IPS DF 4.7 (cell line): ENCODE data around the gene RPN1.
"Not testable (repeated sequence)": the region's sequence is repeated elsewhere in the genome, so short reads cannot be mapped to it uniquely, and the experiment has no call there.

Experiments
- DNase-seq: peaks from one replicate; pipeline ENCODE4 v3.0.0-alpha.2; 2013; ENCODE audit warnings: low spot score; ENCODE audit errors: extremely low read depth

The RPN1 gene

DNA sequence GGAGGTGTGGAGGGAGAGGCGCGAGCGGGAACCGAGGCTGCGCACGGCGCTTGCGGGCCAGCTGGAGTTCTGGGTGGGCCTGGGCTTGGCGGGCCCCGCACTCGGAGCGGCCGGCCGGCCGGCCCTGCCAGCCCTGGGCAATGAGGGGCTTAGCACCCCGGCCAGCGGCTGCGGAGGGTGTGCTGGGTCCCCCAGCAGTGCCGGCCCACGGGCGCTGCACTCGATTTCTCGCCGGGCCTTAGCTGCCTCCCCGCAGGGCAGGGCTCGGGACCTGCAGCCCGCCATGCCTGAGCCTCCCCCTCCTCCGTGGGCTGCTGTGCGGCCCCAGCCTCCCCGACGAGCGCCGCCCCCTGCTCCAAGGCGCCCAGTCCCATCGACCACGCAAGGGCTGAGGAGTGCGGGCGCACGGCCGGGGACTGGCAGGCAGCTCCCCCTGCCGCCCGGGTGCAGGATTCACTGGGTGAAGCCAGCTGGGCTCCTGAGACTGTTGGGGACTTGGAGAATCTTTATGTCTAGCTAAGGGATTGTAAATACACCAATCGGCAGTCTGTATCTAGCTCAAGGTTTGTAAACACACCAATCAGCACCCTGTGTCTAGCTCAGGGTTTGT lies 2.9 kb upstream of the RPN1 start:
- not testable (repeated sequence) for DNase-seq

DNA sequence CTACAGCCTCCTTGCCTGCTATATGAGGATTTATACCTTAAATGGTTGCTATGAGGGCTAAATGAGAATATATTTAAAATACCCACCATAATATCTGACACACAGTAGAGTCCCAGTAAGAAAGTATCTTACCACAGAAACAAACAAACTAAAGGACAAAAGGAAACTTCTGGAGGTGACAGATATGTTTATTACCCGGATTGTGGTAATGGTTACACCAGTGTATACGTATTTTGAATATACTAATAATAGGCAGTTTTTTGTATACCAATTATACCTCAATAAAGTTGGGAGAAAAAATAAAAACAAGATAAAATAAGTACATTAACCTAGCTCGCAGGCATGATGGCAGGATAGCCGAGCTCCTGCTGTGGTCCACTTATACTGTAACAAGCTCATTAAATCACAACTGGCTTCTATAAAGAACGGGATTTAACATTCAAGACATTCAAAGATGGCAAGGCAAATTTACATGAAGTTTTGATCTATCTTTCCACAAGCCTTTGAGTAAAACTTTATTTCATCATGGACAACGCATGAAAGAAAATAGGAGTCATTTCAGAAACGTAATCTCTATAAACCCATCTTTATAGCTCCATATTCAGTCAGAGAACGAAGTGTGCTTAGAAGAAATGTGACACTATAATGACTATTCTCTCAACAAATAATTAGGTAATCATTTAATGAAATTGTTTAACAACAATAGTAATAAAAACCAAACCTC lies 1.5 kb downstream of the RPN1 start:
- DNase-seq: no peak

DNA sequence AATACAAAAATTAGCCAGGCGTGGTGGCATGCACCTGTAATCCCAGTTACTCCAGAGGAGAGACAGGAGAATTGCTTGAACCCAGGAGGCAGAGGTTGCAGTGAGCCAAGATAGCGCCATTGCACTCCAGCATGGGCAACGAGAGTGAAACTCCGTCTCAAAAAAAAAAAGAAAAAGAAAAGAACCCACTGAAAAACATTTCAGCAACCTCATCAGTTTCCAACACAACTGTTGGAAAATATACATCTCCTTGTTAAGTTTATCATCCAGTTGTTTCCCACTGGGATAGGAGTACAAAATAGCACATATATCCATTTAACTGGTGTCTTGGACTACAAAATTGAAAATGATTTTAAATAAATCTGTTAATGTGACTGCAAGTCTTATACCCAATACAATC lies 2.2 kb downstream of the RPN1 start:
- no peak for DNase-seq

DNA sequence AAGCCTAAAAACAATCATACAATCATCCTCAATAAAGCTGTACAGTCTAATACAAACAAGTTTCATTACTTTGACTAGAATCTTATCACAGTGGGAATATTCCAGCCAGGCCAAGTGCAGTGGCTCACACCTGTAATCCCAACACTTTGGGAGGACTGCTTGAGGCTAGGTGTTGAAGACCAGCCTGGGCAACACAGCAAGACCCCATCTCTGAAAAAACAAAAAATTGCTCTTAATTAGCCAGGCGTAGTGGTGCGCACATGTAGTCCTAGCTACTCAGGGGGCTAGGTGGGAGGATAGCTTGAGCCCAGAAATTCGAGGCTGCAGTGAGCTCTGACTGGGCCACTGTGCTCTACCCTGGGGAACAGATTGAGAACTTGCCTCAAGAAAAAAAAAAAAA lies 3.3 kb downstream of the RPN1 start:
- DNase-seq: no peak

DNA sequence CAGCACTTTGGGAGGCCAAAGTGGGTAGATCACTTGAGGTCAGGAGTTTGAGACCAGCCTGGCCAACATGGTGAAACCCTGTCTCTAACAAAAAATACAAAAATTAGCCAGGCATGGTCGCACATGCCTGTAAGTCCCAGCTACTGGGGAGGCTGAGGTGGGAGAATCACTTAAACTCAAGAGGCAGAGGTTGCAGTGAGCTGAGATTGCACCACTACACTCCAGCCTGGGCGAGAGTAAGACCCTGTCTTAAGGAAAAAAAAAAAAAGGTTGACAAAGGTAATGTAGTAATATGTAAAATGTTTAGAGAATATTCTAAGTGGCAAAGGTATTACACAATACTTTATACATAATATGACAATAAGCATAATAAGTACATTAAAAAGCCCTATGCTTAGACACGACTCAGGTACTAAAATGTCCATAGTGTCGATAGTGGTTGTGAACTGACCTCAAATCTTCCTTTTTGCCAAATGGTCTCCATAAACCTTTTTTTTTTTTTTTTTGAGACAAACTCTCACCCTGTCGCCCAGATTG lies 16.5 kb downstream of the RPN1 start:
- DNase-seq: no peak

DNA sequence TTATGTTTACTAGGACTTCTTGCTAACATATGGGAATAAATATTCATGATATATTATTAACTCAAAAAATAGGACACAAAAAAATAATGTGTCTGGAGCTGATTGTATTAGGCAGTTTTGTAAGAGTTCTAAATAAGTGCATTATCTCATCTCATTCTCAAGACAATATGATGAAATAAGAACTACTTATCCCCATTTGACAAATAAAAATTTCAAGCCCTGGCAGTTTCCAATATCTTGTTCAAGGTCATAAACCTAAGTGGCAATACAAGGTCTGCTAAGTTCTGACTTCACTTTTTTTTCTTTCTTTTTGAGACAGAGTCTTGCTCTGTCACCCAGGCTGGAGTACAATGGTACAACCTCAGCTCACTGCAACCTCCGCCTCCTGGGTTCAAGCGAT lies 18.3 kb downstream of the RPN1 start:
- DNase-seq: no peak

DNA sequence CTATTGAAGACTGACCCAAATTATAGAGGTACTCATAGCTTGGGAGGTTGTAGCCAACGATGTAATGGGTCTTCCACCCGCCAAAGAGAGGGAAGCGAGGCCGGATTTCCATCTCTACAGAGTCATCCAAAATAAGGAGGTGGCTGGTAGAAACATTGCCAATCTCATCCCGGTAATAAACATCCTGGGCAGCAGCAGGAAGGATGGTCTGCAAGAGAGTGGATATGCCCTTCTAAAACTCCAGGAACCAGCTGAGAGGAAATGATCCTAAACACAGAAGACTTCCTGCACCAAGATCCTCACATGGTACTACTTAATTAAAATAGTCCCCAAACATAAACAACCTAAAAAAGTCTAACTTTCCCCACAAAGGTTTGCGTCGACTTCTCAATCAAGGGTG lies 20.7 kb downstream of the RPN1 start:
- DNase-seq: no peak

DNA sequence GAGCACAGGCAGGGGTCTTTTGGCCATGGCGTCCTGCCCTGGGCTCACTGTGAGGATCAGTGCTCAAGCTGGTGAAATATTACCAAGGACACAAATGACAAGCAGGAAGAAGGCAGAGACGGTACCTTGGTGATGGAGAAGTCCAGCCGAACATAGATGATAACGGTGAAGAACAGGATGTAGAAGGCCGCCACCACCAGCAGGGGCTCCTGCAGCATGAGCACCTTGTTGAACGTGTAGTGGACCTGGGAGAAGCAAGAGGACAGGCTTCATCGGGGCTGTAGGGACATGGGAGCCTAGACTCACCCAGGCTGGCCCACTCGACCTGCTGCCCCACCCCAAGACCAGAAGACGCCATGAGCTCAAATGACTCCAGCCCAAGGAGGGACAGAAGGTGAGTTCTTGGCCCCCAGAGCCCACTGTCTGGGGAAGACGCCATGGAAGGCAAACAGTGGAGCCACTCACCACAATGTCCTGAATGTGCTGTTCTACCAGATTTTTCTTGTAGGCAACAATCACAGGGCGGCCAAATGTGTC lies 25.1 kb downstream of the RPN1 start:
- DNase-seq: no peak

DNA sequence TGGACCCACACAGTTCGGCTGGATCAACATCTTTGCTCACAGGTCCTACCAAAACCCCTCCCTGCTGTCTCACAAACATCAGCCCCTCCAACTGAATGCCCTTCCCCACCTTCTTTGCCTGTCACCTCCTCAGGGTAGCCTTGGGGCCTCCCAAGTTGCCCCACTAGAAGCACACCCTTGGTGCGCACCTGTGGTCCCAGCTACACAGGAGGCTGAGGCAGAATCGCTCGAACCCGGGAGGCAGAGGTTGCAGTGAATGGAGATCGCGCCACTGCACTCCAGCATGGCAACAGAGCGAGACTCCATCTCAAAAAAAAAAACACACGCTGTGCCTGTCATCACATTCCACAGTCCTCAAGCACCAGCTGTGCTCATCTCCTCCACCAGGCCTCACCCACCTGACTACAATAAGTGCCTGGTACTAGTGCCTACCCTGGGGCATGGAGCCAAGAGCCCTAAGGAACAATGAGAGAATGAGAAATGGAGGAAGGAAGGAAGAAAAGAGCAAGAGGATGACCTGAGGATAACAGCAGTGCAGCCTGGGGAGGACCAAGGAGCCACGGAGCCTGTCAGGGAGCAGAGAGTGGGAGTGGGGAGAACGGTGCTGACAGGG lies 26.0 kb downstream of the RPN1 start:
- no peak for DNase-seq

DNA sequence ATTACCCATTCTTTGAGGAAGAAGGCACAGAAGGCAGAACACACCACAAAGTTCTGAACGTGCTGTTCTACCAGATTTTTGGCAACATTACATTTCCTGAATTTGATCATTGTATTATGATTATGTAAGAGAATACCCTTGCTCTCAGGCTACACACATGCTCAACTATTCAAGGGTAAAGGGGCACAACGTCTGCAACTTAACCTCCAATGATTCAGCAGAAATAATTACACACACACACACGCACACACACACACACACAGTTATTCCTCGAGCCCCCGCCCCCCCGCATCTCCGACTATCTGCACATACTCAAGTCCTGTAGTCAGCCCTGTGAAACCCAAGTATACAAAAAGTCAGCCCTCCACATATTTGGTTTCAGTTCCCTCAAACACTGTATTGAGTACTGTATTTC lies 26.8 kb downstream of the RPN1 start:
- no peak for DNase-seq

DNA sequence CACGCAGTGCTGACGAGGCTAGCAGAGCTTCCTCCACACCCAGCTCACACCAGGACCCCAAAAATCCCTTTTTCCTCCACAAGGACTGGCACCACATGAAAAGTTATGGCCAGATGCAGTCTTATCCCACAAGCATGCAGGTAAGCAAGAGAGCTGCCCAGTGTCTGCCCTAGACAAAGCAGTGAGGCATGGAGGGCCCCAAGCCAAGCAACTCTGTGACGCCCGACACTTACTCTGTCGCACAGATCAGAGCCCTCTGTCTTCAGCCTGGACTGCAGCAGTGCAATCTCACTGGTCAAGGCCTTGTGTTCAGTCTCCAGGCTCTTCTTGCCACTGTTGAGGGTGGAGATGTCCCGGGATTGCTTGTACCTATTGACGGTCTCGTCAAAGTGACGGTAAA lies 28.7 kb downstream of the RPN1 start:
- no peak for DNase-seq

DNA sequence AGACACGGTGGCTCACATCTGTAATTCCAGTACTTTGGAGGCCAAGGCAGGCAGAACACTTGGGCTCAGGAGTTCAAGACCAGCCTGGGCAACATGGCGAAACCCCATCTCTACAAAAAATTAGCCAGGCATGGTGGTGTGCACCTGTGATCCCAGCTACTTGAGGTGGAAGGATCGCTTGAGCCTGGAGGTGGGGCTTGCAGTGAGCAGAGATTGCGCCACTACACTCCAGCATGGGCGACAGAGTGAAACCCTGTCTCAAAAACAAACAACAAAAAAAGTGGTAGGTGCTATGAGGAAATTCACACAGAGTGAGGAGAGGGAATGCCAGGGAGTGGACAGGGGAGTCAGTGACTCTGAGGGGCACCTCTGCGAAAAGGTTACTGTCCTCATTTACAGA lies 29.4 kb downstream of the RPN1 start:
- no peak for DNase-seq

DNA sequence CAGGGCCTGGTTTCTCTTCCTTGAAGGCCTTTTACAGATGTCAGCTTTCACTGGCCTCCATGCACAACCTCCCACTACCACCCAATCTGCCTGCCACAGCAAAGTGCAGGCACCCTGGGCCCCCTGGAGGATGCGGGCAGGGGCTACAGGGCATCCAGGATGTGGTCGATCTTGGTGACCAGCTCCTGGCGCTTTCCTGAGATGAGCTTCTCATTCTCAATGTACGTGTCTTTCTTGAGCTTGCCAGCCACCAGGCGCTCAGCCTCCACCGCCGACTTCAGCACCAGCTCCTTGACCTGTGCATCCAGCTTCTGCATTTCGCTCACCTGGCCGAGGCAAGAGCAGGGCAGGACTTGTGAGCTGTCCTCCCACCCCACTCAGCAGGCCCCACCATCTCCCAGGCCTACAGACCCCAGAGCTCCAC lies 30.3 kb downstream of the RPN1 start:
- DNase-seq: no peak

DNA sequence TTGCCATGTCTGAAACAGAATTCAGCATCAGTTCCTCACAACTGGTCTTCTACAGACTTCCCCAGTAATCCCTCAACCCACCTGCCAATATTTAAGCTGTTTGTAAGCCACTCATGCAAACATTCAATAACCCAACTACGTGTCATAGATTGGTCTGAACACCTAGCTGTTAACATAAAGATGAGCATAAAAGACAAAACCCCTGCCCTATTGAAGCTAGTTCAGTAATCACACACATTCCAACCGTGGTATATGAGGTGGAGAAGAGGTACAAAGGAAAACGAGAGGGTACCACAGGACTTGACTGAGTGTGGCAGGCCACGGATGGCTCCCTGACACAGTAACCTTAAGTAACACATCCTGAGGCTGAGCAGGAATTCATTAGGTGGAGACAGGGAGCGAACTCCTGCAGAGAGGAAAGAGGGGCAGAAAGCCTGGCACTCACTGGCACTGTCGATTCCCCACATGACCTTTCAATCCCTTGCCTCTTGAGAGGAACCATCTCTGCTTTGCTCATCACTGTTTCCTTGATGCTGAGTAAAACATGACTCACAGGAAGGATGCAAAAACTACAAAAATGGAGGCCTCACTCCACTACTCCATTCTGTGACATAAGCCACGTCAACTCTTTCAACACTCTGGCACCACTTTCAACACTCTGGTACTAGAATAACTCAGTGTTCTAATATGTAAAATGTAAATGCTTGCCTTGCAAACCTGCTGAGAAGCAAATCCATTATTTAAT lies 31.3 kb downstream of the RPN1 start:
- no peak for DNase-seq

DNA sequence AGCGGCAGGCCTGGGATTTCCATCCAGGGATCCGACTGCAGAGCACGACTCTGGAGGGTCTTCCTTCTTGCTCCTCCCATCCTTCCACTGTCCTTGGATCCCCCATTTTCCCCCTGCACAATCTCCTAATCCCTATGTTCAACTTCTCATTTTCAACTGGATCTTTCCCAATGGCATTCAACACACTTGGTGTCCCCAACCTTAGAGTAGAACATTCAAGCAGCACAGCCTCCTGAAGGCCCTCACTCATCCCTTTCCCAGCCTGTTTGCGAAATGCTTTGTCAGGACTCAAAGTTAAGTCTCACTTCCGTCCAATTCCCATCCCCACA lies 32.3 kb downstream of the RPN1 start:
- no peak for DNase-seq

DNA sequence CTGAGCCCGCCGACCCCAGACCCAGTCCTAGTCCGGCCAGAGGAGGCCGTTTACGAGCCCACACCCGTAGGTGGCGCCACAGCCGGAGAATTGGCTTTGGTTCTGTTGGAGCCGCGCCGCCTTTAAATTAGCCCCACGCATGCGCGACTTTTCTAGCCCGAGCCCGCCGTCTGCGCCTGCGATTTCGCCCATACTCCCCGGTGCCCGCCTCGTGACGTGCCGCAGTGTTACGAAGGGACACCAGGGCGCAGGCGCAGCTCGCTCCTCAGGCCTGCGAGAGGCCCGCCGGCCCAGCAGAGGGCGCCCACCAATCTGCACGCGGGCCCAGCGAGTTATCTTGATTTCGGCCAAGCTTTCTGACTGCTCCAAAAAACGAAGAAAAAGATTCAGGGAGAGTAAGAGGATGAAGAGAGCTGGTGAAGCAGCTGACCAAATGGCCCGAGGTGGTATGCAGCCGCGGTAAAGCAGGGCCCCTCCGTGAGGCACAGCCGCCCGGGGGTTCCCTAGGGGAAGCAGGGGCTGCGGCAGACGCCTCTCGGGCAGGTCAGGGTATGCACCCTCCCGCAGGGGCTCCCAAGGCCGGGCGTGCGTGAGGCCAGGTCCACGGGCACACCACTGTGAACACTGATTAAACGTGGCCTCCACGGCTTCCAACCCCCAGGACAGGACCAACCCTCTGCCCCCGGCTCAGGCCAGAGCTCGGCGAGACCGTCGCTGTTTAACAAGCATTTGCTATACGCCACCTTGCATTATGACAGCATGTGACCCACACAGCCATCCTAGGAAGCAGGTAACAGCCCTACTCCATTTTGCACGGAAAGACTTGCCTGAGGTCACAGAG lies 32.8 kb downstream of the RPN1 start:
- peak; percentile 74 for DNase-seq

DNA sequence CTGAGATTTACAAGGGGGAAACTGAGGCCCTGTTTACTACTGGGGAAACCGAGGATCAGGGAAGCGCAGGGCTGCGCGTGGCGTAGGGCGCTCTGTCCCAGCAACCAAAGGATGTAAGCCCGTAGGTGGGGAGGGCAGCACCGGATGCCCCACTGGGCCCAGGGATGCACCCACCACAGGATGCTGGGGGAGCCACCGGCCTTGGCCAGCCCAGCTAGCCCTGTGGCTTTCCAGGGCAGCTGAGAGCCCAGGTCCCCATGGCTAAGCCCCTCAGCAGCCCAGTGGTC lies 33.4 kb downstream of the RPN1 start:
- no peak for DNase-seq

DNA sequence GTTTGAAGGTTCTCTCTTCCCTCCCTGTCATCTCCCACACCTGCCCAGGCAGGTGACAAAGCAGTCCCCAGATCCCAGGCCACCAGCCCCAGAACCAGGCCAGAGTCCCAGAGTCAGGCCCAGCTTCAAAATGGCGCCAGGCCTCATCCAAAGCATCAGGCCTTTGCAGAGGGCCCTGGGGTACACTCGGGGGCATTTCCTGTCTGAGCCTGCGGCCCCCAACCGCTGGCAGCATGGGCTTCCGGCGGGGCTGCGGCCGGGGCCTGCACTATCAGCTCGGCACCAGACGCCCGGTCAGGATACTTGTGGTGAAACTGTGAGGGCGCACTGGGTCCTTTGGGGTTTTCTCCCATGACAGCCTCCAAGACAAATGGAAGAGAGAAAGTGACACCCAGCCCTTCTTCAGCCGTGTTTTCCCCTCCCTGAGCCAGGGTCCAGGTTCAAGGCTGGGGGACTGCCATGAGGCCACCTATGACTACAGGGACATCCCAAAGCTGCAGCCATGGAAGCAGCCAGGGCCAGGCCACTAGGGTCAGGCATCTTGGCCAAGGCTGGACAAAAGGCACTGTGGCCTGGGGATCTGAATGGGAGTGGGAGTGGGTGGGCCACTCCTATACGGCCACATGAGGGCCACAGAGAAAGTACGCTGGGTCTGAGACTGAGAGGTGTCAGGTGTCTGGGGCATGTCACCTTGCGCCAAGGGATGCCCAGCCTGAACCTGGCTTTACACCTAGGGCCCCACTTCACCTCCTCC lies 33.9 kb downstream of the RPN1 start:
- no peak for DNase-seq

DNA sequence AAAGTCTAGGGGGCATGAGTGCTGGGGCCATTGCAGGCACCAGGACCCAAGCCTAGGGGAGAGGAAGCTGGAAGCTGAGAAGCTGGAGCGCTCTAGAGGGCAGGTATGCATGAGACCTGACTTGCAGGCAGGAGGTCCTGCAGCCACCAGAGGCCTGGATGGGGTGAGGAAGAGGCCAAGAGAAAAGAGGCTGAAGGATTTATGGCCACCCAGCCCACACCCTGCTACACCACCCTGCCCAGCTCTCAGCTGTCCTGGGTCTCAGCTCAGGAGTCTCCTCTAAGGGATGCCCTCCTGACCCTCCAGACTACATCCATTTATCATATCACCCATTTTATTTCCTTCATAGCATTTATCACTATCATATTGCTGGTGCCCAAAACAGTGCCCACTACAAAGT lies 36.5 kb downstream of the RPN1 start:
- no peak for DNase-seq

DNA sequence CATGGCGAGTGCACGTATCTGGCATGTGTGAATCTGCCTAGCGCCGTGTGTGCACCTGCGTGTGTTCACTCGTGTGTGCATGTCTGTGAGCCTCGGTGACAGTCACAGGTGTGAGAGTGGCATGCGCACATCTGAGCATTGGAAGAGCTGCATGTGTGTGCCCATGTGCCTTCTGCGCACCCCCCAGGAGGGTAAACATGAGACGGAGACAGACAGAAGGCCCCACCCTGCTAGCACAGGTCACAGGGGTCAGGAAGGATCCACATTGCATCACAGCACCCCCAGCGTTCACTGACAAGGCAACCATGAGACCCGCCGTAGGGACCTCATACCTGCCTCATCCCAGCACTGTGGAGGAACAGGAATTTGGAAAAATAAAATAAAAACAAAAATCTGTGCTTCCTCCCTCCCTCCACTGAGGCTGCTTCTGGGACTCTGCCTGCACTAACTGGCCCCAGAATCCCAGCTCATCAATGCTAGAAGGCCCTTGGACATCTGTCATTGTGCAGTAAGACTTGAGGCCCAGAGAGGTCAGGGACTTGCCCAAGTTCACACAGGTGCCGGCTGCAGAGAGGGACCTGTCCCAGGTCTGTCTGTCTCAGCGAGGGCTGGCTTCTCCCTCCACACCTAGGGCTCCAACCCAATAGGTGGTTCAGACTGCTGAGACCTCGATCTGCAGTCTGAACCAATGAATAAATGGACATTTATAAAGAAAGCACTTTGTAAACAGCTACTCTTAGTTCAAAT lies 37.4 kb downstream of the RPN1 start:
- DNase-seq: no peak
